Measurements from ENCODE around the gene RBFOX1. TPM values are rescaled to one million over a fixed set of nuclear protein-coding genes. Genes with fewer than 3 reads are reported as not detected.
"Not testable (repeated sequence)": the region's sequence is repeated elsewhere in the genome, so short reads cannot be mapped to it uniquely, and the experiment has no call there.

The RBFOX1 gene
- total RNA-seq, 2 experiments from 2014 or later, result not detected

GRCh38 chr16:7471268-7471667 is 138.6 kb downstream of the RBFOX1 start:
- Mint-ChIP-seq H3K9me3 (peaks cover 37% of the 10 kb centered on the region), H3K36me3 (no peaks in the 10 kb centered on the region), H3K27ac (no peak overlapping the region), H3K27me3 (no peaks in the 10 kb centered on the region), H3K4me3 (no peak overlapping the region), H3K4me1 (ENCODE audit: low read depth) (no peaks in the 10 kb centered on the region)
- ChIA-PET CTCF (no interaction called here), POLR2A (no interaction called here)
- no peak for DNase-seq
- intact Hi-C loops (cut with micrococcal nuclease), result no loop called here

GRCh38 chr16:7482032-7482431 is 149.4 kb downstream of the RBFOX1 start:
- DNase-seq, result no peak
- intact Hi-C loops (cut with micrococcal nuclease), result no loop called here
- CTCF ChIA-PET, result no interaction called here

GRCh38 chr16:7482596-7483290 is 150.1 kb downstream of the RBFOX1 start:
- no peaks in the 10 kb centered on the region for H3K27me3 Mint-ChIP-seq
- CTCF ChIA-PET, result no interaction called here
- H3K27ac Mint-ChIP-seq, result no peak overlapping the region
- intact Hi-C loops (cut with micrococcal nuclease), result no loop called here
- POLR2A ChIA-PET, result no interaction called here
- DNase-seq, result no peak
- peaks cover 27% of the 10 kb centered on the region for H3K9me3 Mint-ChIP-seq
- no peak overlapping the region for H3K4me3 Mint-ChIP-seq
- H3K4me1 Mint-ChIP-seq (ENCODE audit: low read depth), result no peaks in the 10 kb centered on the region
- H3K36me3 Mint-ChIP-seq, result no peaks in the 10 kb centered on the region

More at GRCh38 chr16:7482032-7482431, 149.4 kb downstream of the RBFOX1 start:
- Mint-ChIP-seq H3K36me3 (no peaks in the 10 kb centered on the region), H3K27me3 (no peaks in the 10 kb centered on the region), H3K4me3 (no peak overlapping the region), H3K9me3 (peaks cover 23% of the 10 kb centered on the region), H3K27ac (no peak overlapping the region), H3K4me1 (ENCODE audit: low read depth) (no peaks in the 10 kb centered on the region)
- POLR2A ChIA-PET, result no interaction called here

GRCh38 chr16:7487574-7488323 is 155.1 kb downstream of the RBFOX1 start:
- intact Hi-C loops (cut with micrococcal nuclease), result no loop called here
- DNase-seq, result no peak
- H3K27me3 Mint-ChIP-seq, result no peaks in the 10 kb centered on the region
- no peak overlapping the region for H3K4me3 Mint-ChIP-seq
- H3K27ac Mint-ChIP-seq, result no peak overlapping the region
- H3K9me3 Mint-ChIP-seq, result peaks cover 29% of the 10 kb centered on the region
- ChIA-PET POLR2A (no interaction called here), CTCF (no interaction called here)
- H3K4me1 Mint-ChIP-seq (ENCODE audit: low read depth), result no peaks in the 10 kb centered on the region
- no peaks in the 10 kb centered on the region for H3K36me3 Mint-ChIP-seq

GRCh38 chr16:7492122-7492521 is 159.5 kb downstream of the RBFOX1 start:
- H3K4me3 Mint-ChIP-seq, result no peak overlapping the region
- no peaks in the 10 kb centered on the region for H3K36me3 Mint-ChIP-seq
- intact Hi-C loops (cut with micrococcal nuclease), result no loop called here
- POLR2A ChIA-PET, result no interaction called here
- DNase-seq, result no peak
- H3K4me1 Mint-ChIP-seq (ENCODE audit: low read depth), result no peaks in the 10 kb centered on the region
- no peaks in the 10 kb centered on the region for H3K27me3 Mint-ChIP-seq
- H3K9me3 Mint-ChIP-seq, result peaks cover 23% of the 10 kb centered on the region
- CTCF ChIA-PET, result no interaction called here
- H3K27ac Mint-ChIP-seq, result no peak overlapping the region

- Mint-ChIP-seq H3K36me3 (no peaks in the 10 kb centered on the region), H3K4me1 (ENCODE audit: low read depth) (no peaks in the 10 kb centered on the region), H3K4me3 (no peak overlapping the region), H3K27me3 (no peaks in the 10 kb centered on the region), H3K27ac (no peak overlapping the region), H3K9me3 (peaks cover 19% of the 10 kb centered on the region)
- POLR2A ChIA-PET, result no interaction called here
- no peak for DNase-seq
- intact Hi-C loops (cut with micrococcal nuclease), result no loop called here
- CTCF ChIA-PET, result no interaction called here
Observed at GRCh38 chr16:7493133-7493532, 160.5 kb downstream of the RBFOX1 start.

GRCh38 chr16:7497691-7498090 is 165.0 kb downstream of the RBFOX1 start:
- no peak for DNase-seq
- ChIA-PET POLR2A (no interaction called here), CTCF (no interaction called here)
- Mint-ChIP-seq H3K4me1 (ENCODE audit: low read depth) (no peaks in the 10 kb centered on the region), H3K36me3 (no peaks in the 10 kb centered on the region), H3K27me3 (no peaks in the 10 kb centered on the region), H3K4me3 (no peak overlapping the region), H3K27ac (no peak overlapping the region), H3K9me3 (peaks cover 24% of the 10 kb centered on the region)
- intact Hi-C loops (cut with micrococcal nuclease), result no loop called here

GRCh38 chr16:7501868-7502267 is 169.2 kb downstream of the RBFOX1 start:
- ChIA-PET CTCF (no interaction called here), POLR2A (no interaction called here)
- no peaks in the 10 kb centered on the region for H3K36me3 Mint-ChIP-seq
- H3K27ac Mint-ChIP-seq, result no peak overlapping the region
- no peaks in the 10 kb centered on the region for H3K27me3 Mint-ChIP-seq
- intact Hi-C loops (cut with micrococcal nuclease), result no loop called here
- no peak overlapping the region for H3K4me3 Mint-ChIP-seq
- H3K4me1 Mint-ChIP-seq (ENCODE audit: low read depth), result no peaks in the 10 kb centered on the region
- H3K9me3 Mint-ChIP-seq, result peaks cover 30% of the 10 kb centered on the region
- no peak for DNase-seq

- intact Hi-C loops (cut with micrococcal nuclease); POLR2A ChIA-PET; H3K4me1 Mint-ChIP-seq (ENCODE audit: low read depth); H3K4me3 Mint-ChIP-seq; H3K36me3 Mint-ChIP-seq; H3K27ac Mint-ChIP-seq; H3K27me3 Mint-ChIP-seq; DNase-seq; CTCF ChIA-PET: not testable (repeated sequence)
- H3K9me3 Mint-ChIP-seq, result peaks cover 28% of the 10 kb centered on the region
Observed at GRCh38 chr16:7502591-7503157, 170.0 kb downstream of the RBFOX1 start.

- no peak overlapping the region for H3K27ac Mint-ChIP-seq
- H3K4me3 Mint-ChIP-seq, result no peak overlapping the region
- no peaks in the 10 kb centered on the region for H3K27me3 Mint-ChIP-seq
- no peak for DNase-seq
- intact Hi-C loops (cut with micrococcal nuclease), result no loop called here
- POLR2A ChIA-PET, result no interaction called here
- no peaks in the 10 kb centered on the region for H3K4me1 Mint-ChIP-seq (ENCODE audit: low read depth)
- CTCF ChIA-PET, result no interaction called here
- peaks cover 28% of the 10 kb centered on the region for H3K9me3 Mint-ChIP-seq
- H3K36me3 Mint-ChIP-seq, result no peaks in the 10 kb centered on the region
Observed at GRCh38 chr16:7503666-7504065, 171.0 kb downstream of the RBFOX1 start.

GRCh38 chr16:7504844-7505243 is 172.2 kb downstream of the RBFOX1 start:
- CTCF ChIA-PET, result no interaction called here
- H3K4me1 Mint-ChIP-seq (ENCODE audit: low read depth), result no peaks in the 10 kb centered on the region

GRCh38 chr16:7505495-7505894 is 172.8 kb downstream of the RBFOX1 start:
- H3K27me3 Mint-ChIP-seq, result no peaks in the 10 kb centered on the region
- no peaks in the 10 kb centered on the region for H3K36me3 Mint-ChIP-seq
- H3K9me3 Mint-ChIP-seq, result peaks cover 26% of the 10 kb centered on the region
- POLR2A ChIA-PET, result no interaction called here
- no peaks in the 10 kb centered on the region for H3K4me1 Mint-ChIP-seq (ENCODE audit: low read depth)
- no peak for DNase-seq
- H3K4me3 Mint-ChIP-seq, result no peak overlapping the region
- CTCF ChIA-PET, result no interaction called here
- intact Hi-C loops (cut with micrococcal nuclease), result no loop called here
- H3K27ac Mint-ChIP-seq, result no peak overlapping the region

More at GRCh38 chr16:7504844-7505243, 172.2 kb downstream of the RBFOX1 start:
- H3K4me3 Mint-ChIP-seq, result no peak overlapping the region
- H3K9me3 Mint-ChIP-seq, result peaks cover 21% of the 10 kb centered on the region
- intact Hi-C loops (cut with micrococcal nuclease), result no loop called here
- DNase-seq, result no peak
- H3K27me3 Mint-ChIP-seq, result no peaks in the 10 kb centered on the region
- H3K36me3 Mint-ChIP-seq, result no peaks in the 10 kb centered on the region
- POLR2A ChIA-PET, result interaction anchor here (0.7 kb wide), 1 partner anchor 115 kb away, joined by 4 read pairs; no protein-coding TSS in a partner anchor
- H3K27ac Mint-ChIP-seq, result no peak overlapping the region

GRCh38 chr16:7506363-7506762 is 173.7 kb downstream of the RBFOX1 start:
- intact Hi-C loops (cut with micrococcal nuclease), result no loop called here
- CTCF ChIA-PET, result no interaction called here

More at GRCh38 chr16:7506363-7506762, 173.7 kb downstream of the RBFOX1 start:
- no peak for DNase-seq
- Mint-ChIP-seq H3K4me1 (ENCODE audit: low read depth) (no peaks in the 10 kb centered on the region), H3K4me3 (no peak overlapping the region), H3K27me3 (no peaks in the 10 kb centered on the region), H3K36me3 (no peaks in the 10 kb centered on the region), H3K9me3 (peaks cover 24% of the 10 kb centered on the region), H3K27ac (no peak overlapping the region)
- POLR2A ChIA-PET, result no interaction called here

Measured in activated CD4-positive, alpha-beta memory T cell treated with anti-CD3 and anti-CD28 coated beads for 36 hours (primary cell).